Measurements from ENCODE around the gene L3MBTL2.

L3MBTL2 gene

GRCh38 chr22:41215409-41215808 lies 10.3 kb downstream of the L3MBTL2 start:
- no peak for DNase-seq (ENCODE audit: low read depth)

DNA sequence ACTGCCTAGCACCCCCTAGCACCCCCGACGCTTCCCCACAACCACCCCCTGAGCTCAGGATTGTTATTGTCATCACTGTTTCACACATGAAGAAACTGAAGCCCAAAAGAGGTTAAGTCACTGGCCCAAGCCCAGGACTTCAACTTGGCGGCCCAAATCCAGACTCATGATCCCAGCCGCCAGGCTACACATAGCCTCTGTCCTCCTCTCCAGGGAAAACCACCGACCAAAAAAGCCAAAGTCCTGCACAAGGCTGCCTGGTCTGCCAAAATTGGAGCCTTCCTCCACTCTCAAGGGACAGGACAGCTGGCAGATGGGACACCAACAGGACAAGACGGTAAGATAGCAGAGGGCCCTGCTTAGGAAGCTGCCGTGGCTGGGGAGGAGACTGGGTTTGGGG lies 10.8 kb downstream of the L3MBTL2 start:
- no peak for DNase-seq (ENCODE audit: low read depth)

DNA sequence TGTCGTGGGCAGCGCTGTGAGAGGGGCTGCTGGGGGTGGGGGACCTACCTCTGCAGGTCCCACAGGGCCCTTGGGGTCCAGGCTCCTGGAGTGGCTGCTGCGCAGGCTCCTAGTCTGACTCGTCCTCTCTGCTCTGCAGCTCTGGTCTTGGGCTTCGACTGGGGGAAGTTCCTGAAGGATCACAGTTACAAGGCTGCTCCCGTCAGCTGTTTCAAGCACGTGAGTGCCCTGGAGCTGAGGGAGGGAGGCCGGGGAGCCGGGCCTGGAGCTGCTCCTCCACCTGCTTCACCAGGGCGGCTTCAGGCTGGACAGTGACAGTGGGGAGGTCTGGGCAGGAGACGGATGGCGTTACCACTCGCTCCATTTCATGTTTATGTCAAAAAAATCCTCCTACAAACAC lies 11.9 kb downstream of the L3MBTL2 start:
- no peak for DNase-seq (ENCODE audit: low read depth)

GRCh38 chr22:41217553-41218157 lies 12.5 kb downstream of the L3MBTL2 start:
- DNase-seq (ENCODE audit: low read depth), result peak; percentile 51

- no peak for DNase-seq (ENCODE audit: low read depth)
These were observed 17.9 kb downstream of the L3MBTL2 start for GRCh38 chr22:41222846-41223507.

GRCh38 chr22:41223535-41223934 lies 18.4 kb downstream of the L3MBTL2 start:
- no peak for DNase-seq (ENCODE audit: low read depth)

DNA sequence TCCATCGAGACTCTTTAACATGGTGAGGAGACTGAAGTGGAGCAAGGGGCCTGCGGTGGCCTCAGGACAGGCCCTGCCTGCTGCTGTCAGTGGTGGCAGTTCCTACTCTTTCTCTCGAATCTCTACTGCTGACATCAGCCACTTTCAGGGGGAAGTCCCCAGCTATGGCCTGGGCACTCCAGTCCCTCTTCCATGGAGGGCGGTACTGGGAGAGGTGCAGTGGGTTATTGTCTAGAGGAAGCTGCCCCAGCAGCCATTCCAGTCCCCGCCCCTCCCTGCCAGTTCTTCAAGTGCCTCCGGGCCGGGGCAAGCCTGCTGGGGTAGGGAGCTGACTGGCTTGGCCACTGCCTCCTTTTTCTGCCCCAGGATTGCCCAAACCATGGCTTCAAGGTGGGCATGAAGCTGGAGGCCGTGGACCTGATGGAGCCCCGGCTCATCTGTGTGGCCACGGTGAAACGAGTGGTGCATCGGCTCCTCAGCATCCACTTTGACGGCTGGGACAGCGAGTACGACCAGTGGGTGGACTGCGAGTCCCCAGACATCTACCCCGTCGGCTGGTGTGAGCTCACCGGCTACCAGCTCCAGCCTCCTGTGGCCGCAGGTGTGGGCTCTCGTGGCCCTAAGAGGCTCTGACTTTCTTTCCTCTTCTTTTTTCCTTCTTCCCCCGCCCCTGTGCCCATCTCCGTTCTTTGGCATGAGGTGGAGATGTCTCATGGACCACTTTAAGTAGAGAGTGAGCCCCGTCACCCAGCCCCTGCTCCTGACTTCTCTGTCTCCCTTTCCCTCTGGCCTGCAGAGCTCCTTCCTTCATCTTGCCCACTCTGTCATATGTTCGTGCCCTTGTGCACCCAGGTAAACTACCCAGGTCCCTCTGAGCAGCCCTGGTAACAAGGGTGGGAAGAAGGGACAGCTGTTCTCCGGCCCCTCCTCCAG lies 21.9 kb downstream of the L3MBTL2 start:
- no peak for DNase-seq (ENCODE audit: low read depth)

DNA sequence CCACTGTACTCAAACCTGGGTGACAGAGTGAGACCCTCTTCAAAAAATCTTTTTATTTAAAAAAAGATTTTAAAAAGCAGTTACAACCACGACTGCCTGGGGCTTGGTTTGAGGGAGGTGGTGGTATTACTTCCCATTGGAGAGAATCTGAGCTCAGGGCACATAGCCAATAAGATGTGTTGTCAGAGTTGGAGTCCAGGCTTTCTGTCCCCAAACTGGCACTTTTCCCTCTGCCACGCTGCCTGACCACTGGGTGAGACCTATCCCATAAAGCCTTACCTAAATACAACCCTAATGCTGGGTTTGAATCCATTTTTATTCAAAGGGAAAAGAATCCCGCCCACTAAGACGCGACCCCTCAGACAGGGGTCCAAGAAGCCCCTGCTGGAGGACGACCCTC lies 24.1 kb downstream of the L3MBTL2 start:
- DNase-seq (ENCODE audit: low read depth), result no peak

DNA sequence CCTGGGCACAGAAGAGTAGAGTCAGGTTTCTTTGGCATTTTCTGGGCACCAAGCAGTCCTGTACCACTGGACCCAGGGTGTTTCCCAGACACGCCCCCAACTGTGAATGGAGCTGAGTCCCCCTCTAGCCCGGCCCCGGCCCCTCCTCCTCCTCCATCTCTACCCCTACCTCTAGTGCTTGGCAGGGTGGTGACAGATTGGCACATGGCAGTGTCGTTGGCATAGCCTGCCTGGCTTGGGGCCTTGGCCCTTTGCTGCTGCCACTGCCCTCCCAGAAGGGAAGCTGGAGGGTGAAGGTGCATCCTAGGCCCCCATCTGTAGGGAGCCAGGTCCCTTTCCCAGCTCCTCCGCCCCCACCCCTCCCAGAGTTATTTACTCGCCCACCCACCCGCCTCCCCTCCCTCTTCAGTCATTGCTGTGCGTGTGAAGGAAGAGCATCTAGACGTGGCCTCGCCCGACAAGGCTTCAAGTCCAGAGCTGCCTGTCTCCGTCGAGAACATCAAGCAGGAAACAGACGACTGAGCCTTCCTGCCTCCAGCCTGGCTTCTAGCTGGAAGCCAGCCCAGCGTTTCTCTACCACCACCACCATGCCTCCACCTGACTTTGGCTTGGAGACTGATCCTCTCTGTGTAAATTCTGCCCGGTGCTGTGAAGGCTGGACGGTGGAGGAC lies 24.8 kb downstream of the L3MBTL2 start:
- DNase-seq (ENCODE audit: low read depth), result no peak

GRCh38 chr22:41230401-41230785 lies 25.3 kb downstream of the L3MBTL2 start:
- DNase-seq (ENCODE audit: low read depth), result no peak

DNA sequence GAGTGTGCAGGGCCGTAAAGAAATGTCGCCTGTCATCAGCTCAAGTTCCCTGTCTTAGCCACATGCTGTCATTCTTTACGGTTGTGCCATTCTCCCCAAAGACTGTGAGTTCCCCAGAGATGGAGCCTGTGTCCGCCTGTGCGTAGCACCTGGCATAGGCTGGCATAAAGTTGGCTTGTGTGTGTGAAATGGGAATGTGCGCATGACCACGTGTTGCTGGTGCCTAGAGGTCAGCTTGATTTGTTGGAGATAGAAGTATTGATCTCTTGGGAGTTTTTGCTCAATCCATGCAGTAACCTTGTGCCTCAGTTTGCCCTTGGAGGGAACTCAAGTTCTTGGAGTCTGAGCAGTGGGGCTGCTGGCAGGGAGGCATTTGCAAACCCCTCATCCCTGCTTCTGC lies 26.3 kb downstream of the L3MBTL2 start:
- no peak for DNase-seq (ENCODE audit: low read depth)

GRCh38 chr22:41234815-41235695 lies 29.9 kb downstream of the L3MBTL2 start:
- DNase-seq (ENCODE audit: low read depth), result no peak

DNA sequence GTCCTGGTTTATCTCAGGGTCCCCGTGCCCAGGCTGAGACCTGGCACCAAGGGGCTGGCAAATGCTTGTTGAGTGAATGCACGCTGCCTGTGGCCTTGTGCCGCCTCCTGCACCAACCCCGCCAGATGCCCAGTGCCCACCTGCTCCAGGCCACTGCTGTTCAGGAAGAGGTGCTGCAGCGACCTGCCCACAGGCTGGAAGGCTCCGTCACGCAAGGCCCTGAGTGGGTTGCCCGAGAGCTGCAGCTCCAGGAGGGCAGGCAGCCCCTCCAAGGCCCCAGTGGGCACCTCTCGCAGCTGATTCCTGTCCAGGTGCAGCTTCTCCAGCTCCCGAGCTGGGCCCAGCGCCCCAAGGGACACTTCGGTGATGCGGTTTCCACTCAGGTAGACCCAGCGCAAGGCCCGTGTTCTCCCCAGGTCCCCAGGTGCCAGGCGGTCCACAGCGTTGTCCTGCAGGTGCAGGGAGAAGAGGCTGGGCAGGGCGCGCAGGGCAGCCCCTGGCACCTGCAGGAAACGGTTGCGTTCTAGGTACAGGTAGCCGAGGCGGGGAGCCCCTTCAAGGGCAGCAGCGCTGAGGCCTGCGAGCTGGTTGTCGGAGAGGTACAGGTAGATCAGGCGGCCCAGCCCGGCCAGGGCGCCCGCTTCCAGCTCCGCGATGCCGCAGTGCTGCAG lies 32.1 kb downstream of the L3MBTL2 start:
- no peak for DNase-seq (ENCODE audit: low read depth)

GRCh38 chr22:41237707-41238569 lies 32.8 kb downstream of the L3MBTL2 start:
- DNase-seq (ENCODE audit: low read depth), result peak; percentile 64

- no peak for DNase-seq (ENCODE audit: low read depth)
These were observed 33.7 kb downstream of the L3MBTL2 start for GRCh38 chr22:41238570-41239442.

GRCh38 chr22:41239443-41240128 lies 34.5 kb downstream of the L3MBTL2 start:
- DNase-seq (ENCODE audit: low read depth), result no peak

DNA sequence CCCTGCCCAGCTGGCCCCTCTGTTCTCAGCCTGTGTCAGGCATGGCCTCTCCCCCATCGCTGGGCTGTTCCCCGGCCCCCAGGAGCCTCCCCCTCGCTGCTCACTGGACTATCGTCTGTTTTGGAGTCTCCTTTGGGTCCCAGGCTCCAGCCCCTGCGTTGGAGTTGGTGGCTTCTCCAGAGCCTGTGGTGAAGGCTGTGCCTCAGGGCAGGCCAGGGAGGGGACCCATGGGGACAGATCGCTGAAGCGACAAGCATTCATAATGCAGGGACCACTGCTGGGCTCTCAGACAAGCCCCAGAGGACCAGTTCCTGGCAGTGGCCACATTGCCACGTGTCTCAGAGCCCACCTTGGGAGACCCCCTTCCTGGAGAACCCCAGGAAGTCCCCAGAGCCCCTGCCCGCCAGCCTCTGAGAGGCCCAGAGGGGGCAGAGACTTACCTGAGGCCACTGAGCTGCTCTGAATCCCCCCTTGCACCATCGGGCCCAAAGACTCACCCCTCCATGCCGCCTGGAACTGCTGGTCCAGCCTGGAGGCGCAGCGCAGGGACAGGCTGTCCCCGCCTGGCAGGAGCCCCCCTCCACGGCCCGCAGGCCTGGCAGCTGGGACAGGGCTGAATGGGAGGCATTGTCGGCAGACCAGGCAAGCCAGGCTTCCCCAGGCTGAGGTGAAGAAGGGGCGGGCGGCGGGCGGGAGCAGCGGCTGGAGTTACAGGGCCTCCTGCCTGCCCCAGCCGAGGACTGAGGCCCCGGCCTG lies 35.4 kb downstream of the L3MBTL2 start, which contains the start of gene CHADL:
Gene CHADL, minus strand, starts transcription at position 555 of the 756 bp plus-strand sequence. Its CDS starts 50 bp downstream, at position 505.
- no peak for DNase-seq (ENCODE audit: low read depth)

Data from ELR (cell line).